Stimulated activated CD8-positive, alpha-beta memory T cell treated with anti-CD3 and anti-CD28 coated beads, Interleukin-7, amount 100 ng/mL, for 24 hours (primary cell): ENCODE data around the gene UBE3B.

Experiments
- DNase-seq: peaks from one replicate; pipeline ENCODE4 v3.0.0-alpha.2; 2020; ENCODE audit warnings: low read depth

Gene UBE3B

DNA sequence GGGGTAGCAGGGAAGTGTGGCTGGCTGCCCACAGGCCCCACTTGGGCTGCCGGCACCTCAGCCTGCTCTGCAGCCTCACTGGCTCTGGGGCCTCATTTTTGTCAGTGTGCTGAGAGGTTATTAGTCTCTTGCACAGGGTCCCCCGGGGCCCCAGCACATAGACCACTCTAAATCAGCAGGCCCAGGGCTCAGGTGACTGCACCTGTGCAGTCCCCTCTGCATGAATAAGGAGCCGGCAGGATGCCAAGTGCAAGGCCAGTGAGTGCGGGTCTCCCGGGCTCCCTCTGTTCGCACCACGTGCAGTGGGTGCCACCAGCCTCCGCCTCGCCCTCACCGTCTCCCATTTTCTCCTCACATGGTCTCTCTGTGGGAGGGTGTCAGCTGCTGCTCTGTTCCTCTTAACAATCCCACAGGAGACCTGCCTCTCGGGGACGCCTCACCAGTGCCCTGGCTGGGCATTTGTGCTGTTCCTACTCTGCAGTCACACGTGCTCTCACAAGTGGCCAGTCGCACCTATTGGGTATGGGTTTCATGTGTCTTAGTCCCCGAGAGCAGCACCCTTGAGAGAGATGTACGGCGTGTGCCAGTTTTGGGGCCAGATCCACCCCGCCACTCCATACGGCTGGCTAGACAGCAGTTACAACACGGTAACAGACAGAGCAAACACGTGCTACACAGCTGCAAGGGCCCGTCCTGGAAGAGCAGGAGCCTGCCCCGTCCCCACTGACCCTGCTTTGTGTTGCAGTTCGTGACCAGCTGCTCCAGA, 55.5 kb downstream of the UBE3B start:
- DNase-seq = no peak

DNA sequence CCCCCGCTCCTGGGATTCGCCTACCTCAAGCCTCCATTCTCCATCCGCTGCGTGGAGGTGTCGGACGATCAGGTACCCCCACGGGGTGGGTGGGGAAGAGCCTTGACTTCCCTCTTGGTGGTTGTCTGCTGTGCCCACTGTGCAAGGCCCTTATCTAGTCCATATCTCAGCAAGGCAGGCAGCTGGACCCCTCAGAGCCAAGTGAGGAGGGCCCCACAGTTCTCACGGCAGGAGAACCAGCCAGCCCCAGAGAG, 56.0 kb downstream of the UBE3B start:
- DNase-seq = no peak

DNA sequence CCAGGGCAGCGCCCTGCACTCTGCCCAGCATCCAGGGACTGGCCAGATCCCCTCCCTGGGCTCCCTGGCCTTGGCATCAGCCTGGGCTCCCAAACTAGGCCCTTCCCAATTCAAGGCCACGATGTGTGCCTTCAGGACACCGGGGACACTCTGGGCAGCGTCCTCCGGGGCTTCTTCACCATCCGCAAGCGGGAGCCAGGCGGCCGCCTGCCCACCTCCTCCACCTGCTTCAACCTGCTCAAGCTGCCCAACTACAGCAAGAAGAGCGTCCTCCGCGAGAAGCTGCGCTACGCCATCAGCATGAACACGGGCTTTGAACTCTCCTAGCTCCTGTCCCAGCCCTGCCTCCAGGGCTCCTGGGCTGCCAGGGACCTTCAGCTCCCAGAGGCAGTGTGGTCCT, 57.0 kb downstream of the UBE3B start:
- no peak for DNase-seq

DNA sequence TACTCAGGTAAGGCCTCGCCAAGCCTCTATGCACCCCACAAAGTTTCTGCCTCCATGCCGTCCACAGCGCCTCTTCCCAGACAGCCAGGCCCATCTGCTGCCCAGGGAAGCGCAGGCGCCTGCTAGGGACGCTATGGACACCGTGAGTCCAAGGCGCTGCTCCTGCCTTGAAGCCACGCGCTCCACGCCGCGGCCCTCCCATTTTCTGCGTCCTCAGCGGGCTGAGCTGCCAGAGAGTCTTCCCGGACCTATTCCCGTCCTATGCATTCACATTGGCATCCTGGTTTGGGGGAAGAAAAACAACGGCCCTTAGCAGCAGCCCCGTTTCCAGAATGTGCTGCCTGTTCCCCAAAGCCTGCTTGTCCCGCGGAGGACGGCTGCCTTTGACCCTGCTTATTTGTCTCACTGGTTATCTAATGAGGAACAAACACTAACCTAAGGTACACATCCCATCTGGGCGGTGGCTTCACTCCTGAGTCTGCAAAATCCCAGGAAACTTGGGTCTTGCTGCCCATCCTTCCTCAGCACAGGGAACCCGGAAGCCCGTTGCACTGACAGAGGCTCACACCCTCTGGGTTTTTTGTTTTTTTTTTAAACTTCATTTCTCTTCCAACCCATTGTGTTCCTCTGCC, 57.9 kb downstream of the UBE3B start:
- DNase-seq = no peak

DNA sequence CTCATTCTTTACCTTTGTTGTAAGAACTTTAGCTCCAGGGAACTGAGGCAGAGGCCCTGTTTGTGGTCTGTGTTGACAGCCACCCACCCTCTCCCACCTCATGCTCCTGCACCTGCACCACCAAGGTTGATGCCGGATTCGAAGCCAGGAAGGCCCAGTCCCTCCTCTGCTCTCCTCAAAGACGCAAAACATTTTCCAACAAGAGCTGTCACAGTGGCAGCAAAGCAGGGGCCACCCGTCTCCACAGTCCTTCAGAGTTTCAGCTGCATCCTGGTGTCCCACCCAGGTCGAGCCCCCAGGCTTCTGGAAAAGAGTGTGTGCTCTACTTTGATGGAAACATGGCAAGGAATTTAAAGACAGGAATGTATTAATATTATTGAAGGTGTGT, 58.4 kb downstream of the UBE3B start:
- no peak for DNase-seq

DNA sequence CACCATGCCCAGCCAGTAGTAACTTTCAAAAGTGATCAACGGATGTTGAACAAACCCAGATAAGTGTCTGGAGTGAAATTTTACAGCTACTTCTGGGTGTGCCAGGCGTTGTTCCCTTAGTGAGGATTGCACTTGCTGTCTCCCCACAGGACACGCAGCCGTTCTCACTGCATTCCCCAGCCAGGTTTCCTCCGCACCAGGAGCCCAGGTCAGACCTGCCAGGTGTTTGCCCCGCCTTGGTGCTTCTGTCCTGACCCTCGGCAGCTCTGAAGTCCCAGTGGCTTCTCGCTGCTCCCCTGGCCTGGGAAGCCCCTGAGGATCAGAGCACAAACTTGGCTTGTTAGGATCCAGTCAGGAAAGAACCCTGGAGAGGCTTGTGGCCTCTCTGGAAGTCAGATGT, 59.7 kb downstream of the UBE3B start:
- DNase-seq = no peak

DNA sequence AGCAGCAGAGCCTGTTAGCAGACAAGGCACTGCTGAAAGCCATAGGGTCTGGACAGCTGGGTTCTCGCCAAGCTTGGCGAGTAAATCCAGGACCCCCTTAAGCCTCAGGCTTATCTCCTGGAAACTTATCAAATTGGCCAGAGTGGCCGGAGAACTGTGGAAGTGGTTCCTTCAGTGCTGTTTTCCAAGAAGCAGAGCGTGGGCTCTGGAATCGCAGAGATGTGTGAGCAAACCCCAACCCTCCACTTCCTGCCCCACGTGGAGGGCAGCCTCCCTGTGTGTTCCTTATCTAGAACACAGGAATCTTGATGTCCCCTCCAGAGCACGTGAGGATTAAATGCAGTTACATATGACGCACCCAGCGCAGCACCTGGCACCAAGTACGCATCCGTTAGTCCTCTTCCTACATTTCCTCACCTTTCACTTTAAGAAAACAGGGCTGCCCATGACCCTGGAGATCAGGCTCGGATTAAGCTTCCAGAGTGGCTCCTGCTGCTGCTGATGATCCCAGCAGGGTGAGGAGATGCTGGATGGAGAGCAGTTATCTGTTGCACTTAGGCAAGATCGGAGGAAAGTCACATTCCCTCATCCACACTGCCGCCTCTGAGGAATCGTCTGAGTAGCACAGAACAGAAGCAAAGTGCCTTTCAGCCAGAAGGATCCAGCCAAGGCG, 60.9 kb downstream of the UBE3B start:
- DNase-seq = no peak

DNA sequence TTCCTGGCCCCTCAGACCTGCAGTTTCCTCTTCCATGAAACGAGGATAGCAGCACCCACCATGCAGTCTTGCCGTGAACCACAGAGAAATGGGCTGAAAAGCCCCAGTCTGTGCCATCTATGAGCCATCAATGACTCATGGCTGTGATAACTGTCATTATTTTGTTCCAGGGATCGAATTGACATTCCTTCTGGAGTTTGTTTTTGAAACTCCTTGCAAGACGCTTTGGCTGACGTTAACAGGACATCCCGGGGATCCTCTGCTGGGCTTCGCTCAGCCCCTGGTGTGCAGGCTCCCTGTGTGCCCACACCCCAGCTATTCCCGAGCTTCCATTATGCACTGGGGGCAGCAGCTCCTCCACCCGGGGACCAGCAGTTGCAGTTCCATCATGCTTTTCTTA, 62.1 kb downstream of the UBE3B start:
- DNase-seq = no peak

DNA sequence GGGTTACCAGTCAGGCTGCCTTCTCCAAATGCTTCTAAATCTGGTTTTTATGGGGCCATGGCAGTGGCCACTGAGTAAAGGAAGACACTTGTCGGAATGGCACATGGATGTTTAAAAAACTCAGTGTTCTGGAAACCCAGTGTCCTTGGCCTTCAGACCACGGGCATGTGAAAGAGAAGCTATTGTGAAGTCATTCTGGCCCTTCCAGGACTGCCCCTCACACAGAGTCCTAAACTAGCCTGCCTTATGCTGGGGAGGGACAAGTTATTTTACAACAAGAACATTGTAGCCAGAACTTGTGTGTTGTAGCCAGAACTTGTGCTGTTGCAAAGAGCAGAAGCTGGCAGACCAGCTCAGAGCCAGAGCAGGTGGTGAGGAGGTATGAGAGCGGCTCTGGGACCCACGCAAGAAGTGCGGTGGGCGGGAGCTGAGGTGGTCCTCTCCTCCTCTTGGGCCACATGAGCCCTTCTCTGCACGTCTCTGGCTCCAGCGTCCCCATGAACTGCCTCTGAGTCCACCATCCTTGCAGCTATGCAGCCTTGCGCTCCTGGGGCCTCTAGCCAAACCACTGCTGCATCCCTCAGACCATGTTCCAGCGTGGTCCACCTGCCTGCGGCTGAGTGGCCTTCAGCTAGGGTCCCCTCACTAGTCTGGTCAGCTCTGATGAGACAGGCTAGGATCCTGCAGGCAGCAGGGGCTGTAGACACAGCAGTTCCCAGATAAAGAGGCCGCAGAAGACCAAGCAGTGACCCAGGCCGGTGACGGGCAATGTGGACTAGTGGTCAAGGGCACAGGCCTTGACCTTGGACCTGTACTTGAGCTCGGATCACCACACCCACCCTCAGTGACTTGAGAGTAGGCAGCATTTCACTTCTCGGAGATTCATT, 63.3 kb downstream of the UBE3B start:
- DNase-seq = no peak

DNA sequence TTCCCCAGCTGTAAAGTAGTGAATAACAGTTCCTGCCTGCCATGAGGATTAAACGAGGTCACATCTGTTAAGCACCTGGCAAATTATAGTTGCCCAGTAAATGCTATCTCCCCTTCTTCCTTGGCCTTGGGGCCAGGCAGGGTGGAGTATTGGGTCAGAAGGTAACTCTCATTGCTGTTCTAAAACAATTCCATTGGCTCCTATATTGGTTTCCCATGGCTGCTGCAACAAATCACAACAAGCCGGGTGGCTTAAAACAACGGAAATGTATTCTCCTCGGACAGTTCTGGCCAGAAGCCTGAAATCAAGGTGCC, 63.9 kb downstream of the UBE3B start:
- DNase-seq = no peak

DNA sequence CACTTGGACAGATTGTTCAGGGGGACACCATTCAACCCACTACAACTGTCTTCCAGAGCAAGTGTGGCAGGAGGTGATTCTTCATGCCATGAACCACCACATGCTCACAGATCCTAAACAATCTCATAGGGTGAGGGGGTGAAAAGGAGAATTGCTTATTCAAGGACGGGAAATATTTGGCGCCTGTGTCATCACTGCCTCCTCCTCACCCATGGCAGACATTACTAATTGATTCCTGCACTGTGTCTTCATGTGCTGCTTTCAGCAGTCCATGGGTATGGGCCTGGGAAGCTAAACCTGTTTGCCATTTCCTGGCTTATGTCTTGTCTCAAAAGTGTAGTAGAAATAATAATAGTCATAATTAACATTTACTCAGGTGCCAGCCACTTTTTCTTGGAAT, 64.6 kb downstream of the UBE3B start:
- no peak for DNase-seq

DNA sequence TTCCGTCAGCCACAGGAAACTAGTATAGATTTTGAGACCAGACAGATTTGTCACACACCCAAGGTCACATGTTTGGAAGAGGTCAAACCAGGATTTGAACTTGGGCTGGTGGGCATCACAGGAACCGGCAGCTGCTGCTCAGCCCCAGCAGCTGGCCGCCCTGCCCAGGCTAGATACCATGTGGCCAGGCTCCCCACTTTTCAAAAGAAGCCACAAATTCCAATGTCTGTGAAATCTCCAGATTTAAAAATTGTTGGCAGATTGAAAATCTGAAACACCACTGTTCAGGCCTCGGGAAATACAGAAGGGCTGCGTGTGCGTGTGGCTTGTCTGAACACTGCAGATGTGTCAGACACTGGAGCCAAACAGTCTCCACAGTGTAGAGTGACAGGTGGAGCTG, 65.4 kb downstream of the UBE3B start:
- DNase-seq = no peak

DNA sequence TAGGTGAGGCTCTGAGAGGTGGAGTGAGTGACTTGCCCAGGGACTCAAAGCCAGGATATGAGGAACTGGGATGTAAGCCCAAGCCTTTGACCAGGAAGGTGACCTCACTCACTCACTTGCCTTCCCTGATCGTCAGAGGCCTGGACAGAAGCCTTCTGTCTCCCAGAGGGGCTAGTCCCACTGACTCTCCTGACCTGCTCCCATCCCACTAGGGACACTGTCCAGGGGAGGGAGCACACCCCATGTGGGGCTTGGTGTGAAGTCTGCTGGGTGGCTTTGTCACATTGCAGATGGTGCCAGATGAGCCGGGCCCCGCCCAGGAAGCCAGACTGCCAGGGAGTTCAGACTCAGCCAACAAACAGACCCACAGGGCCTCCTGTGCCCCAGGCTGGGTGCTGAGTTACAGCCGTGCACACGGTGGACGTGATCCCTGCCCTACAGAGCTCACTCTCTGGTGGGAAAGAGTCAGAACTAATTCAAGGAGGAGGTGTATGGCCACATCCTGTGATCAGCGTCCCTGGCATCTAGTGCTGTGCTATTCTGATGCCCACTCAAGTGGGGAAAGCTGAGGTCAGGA, 67.6 kb downstream of the UBE3B start:
- DNase-seq = no peak

DNA sequence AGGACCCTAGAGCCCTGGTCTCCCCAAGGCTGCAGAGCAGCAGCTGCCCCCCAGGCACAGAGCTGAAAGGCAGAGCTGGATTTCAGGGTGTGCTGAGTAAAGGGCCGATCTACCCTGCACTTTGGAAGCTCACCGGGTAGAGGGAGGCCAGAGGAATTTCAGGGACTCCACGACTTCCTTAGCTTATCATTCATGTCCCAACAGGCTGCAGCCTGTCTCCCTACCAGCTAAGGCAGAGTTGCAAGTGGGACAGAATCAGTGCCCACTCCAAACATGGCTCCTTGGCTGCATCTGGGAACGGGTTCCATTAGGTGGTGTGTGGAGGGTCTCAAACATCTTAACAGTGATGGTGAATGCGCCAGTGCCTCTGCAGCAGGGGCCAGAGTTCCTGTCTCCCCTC, 68.4 kb downstream of the UBE3B start:
- no peak for DNase-seq

DNA sequence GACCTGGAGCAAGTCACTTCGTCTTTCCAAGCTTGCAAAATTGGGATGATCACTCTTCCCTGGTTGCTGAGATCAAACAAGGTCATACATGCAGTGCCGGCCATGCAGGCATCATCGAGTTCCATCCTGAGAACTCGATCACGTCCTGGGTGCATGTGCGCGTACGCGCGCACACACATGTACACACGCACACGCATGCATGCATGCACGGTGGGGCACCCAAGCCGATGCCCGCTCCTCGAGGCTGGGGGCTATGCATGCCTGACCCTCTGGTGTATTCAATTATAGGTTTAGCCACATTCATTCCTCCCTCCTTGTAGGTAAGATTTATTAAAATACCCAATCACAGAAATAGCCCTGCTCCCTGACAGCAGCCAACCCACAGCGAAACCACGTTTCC, 69.9 kb downstream of the UBE3B start:
- DNase-seq = no peak

DNA sequence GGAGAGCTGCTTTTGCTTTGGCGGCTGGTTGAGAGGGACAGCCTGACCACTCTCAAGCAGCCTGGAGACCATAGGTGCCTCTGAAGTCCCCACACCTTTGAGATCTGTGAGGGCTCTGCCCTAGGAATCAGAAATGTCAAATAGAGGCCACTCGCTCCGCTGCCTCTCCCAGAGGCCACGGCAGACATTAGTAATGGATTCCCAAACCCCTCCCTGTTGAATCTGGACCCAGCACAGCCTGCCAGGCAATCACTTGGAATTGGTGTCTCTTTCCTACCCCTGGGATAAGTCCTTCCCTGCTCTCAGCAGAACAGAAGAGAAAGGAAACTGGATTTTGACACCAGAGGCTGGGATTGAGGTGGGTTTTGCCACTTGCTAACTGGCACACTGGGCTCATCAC, 70.8 kb downstream of the UBE3B start:
- no peak for DNase-seq

DNA sequence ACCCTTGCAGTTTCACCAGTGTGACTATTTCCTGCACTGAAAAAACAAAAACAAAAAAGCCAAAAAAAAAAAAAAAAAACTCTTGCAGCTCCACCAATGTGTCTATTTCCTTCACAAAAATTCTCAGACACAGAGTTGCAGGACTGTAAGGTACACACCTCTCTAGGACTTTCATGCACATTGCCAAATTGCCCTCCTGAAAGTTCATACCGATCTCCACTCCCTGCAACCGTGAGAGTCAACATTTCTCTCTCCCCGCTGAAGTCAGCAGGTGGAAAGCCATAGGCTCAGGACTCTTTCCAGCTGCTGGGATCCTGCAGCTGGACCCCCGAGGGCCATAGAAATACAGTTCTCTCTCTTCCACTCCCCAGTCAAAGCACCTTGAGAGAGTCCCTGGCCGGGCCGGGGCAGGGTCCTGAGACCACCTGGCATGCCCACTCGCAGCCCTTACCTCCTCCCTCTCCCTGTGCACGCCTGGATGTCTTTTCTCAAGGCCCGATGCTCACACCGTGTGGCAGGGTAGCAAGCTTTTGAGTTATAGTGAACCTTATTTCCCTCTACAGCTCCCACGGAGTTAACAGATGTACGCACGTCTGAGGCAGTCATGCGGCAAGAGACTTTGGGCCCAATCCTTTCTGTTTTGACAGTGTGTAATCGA, 72.3 kb downstream of the UBE3B start:
- no peak for DNase-seq

DNA sequence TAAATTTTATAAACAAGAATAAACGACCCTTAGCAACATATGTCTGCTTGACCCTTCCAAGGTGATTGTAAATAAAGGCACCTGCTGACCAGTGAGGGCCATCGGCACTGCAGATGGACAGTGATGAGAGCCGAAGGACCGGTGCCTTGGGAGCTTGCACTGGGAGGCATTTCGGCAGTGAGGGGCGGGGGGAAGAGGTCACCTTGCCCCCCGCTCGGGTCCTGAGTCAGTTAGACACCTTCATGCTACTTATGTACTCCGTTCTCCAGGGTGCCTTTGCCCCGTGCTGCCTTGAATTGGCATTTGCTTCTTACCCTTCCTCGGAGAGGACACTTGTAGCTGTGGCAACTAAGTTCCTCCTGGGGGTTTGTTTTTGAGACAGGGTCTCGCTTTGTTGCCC, 72.8 kb downstream of the UBE3B start:
- DNase-seq = no peak

DNA sequence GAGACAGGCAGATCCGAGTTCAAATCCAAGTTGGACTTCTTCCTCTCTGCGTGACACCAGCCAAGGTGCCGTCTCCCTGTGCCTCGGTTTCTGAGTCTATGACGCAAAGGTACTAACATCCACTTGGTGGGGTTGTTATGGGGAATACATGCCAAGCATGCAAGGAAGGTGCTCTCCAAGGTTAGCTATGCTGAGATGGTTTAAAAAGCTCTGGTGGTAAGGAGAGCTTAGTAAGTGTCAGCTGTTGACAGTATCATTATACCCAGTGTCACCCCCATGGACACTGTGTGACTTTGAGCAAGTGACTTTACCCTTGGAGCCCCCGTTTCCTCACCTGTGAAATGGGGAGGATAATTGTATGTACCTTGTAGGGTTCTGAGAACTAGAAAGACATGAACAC, 73.7 kb downstream of the UBE3B start:
- DNase-seq = no peak

DNA sequence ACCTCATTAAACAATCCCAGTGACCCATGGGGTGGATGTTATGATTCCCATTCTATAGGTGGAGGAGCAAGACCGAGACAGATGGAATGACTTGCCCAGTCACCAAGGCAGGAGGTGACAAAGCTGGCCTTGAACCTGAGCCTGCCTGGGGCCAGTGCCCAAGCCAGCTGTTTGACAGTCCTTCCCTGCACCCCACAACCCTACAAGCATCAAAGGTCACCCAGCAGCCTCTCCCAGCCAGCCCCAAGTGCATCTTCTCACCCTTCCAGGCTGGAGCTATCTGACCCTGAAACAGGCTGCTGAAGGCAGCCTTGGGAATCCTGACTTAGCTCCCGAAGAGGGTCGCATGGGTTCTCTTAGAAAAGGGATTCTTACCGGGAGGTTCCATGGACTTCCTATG, 75.5 kb downstream of the UBE3B start:
- no peak for DNase-seq

DNA sequence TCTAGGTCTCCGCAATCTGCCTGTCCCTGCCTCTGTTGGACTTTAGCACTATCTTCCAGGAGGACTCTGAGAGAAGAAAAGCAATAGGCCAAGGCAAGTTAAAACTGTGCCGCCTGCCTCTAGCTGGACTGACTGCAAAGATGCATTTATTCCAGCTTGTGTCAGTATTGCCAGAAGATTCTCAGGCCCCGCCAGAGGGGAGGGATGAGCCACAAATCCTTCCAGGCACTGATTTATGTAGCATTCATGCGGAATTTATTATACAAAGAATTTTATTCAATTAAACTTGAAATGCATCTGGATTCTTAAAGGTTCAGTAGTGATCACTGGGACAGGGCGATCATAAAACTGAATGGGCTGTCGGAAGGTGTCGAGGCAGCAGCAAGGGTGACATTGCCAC, 76.0 kb downstream of the UBE3B start:
- DNase-seq = no peak

DNA sequence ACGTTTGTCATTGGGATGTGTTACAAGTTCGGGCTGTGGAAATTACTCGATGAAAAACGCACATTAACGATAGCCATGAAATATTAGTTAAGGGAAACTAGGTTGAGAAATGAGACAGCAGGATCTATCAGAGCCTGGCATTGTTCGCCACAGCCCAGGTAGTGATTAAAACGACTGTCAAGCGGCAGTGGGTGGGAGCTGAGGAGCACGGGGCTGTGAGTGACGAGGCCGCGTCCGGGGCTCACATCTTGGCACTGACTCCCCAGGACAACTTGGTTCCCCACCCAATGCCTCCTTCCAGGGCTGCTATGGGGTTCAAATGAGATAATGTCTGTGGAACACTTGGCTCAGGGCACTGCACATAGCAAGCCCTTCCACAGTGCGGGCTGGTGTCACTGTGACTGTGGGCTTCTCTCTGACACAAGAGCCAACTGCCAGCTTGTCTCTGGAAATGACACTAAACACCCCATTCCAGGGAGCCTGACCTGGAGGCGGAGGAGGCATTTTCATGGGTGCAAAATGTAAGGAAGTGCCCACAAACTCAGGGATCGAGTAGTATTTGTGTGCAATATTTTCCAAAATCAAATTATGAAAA, 76.6 kb downstream of the UBE3B start:
- DNase-seq = no peak
